GM10248 (cell line): ENCODE results near the gene SLX4IP.

ENCODE experiments used
- CTCF ChIA-PET: fragments of 300-600 bp; sonication (Branson Sonifier 250); formaldehyde crosslinking; extraction: SDS; loops from one replicate; lab custom pipeline; 2021; ENCODE audit warnings: antibody characterized with exemption; lab: Yijun Ruan, JAX
- POLR2A ChIA-PET: fragments of 350-650 bp; sonication (Branson Sonifier 250); formaldehyde crosslinking; extraction: SDS; loops from one replicate; lab custom pipeline; 2020; ENCODE audit warnings: antibody characterized with exemption; lab: Yijun Ruan, JAX
- DNase-seq: peaks from one replicate; pipeline ENCODE4 v3.0.0; 2012; ENCODE audit errors: extremely low spot score
- CTCF ChIP-seq: IDR thresholded peaks from 2 replicates; pipeline ENCODE4 v1.5.1; 2012; ENCODE audit warnings: mild to moderate bottlenecking, low read depth; ENCODE audit errors: extremely low read depth, missing control alignments, control extremely low read depth

SLX4IP gene

DNA sequence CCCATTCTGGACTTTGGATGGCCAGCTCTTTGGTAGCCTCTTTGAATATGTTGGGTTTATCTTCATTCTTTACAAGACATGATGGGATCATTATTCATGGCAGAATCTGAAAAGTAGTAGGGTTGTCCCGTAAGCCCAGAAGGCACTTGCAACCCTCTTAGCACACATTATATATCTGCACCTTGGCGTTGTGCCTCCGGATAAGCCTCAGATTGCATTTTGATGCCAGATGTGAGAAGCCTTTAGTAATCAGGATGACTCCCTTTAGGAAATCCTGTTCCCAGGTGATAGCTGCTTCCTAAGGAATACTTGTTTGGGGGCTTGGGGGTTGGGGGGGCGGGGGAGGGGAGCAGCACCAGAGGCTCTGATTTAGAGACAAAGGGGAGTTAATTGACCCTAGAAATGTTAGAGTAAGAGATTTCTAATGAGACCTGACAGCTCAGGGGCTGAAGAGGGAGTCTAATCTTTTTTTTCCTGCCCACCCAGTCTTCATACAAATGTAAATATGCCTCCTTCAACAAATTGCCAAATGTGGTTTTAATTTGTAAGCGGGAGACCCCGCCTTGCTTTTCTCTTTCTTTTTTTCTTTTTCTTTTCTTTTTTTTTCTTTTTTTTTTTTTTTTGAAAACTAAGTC lies 183.6 kb downstream of the SLX4IP start:
- CTCF ChIA-PET, result interaction anchor here (2.3 kb wide), 1 partner anchor 13 kb away, joined by 6 read pairs; no protein-coding TSS in a partner anchor
- POLR2A ChIA-PET, result no interaction called here
- DNase-seq, result no peak

DNA sequence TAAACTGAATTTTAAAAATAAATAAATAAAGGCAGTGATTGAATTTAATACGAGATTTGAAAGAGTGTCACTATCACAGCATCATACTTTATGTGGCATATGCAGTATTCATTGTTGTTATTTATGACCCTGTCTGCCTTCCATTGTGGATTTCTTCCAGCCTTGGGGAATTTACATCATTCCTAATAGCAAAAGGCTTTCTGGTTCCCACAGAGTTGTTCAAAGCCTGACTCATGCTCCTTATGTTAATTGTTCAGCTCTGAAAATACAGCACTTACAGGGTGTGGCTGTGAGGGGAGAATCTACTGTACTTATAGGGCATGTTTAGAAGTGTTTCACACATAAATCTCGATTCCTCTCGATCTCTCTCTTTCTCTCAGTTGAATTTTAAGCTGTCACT lies 184.3 kb downstream of the SLX4IP start:
- POLR2A ChIA-PET, result no interaction called here
- TF ChIP-seq CTCF, result no peak
- CTCF ChIA-PET, result interaction anchor here (1.0 to 2.3 kb wide), 2 partner anchors 13 kb away, joined by 3 to 6 read pairs; no protein-coding TSS in a partner anchor
- DNase-seq, result no peak

More for the DNA sequence above, 183.6 kb downstream of the SLX4IP start:
- no peak for TF ChIP-seq CTCF

GRCh38 chr20:10621149-10621548 lies 186.0 kb downstream of the SLX4IP start:
- TF ChIP-seq CTCF, result no peak
- ChIA-PET POLR2A (no interaction called here), CTCF (interaction anchor here (1.9 to 2.5 kb wide), 2 partner anchors 15 to 16 kb away, joined by 4 to 8 read pairs; no protein-coding TSS in a partner anchor)
- DNase-seq, result no peak

GRCh38 chr20:10622657-10623418 lies 187.7 kb downstream of the SLX4IP start:
- ChIA-PET CTCF (interaction anchor here (0.8 to 2.5 kb wide), 5 partner anchors 12 to 49 kb away, joined by 3 to 8 read pairs (median 4); no protein-coding TSS in a partner anchor), POLR2A (no interaction called here)
- no peak for TF ChIP-seq CTCF
- no peak for DNase-seq

- ChIA-PET CTCF (interaction anchor here (0.8 kb wide), 1 partner anchor 579 kb away, joined by 4 read pairs; no protein-coding TSS in a partner anchor), POLR2A (no interaction called here)
- no peak for TF ChIP-seq CTCF
Observed at GRCh38 chr20:10625641-10626040, 190.5 kb downstream of the SLX4IP start.

DNA sequence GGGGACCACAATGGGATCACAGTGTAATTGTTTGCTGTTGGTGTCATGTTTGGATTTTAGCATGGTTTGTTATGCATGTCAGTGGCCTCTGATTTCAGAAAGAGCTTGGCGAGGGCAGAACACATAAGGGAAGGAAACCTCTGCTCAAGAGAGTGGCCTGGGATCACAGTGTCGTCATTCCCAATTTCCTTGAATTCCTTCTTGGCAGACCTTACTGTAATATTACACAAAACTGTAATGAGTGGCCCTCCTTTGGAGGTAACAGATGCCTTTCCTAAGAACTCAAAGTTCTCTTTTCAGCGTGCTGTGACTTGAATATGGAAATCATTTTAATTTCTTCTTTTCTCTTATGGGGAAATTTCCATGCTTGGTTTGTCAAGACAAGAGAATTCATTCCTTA lies 191.8 kb downstream of the SLX4IP start:
- no peak for DNase-seq
- POLR2A ChIA-PET, result no interaction called here
- CTCF ChIA-PET, result no interaction called here
- no peak for TF ChIP-seq CTCF

More at GRCh38 chr20:10625641-10626040, 190.5 kb downstream of the SLX4IP start:
- no peak for DNase-seq
